Tibial nerve (tissue), 4 donors: ENCODE results near the gene TK2. TPM values are rescaled to one million over a fixed set of nuclear protein-coding genes. Genes with fewer than 3 reads are reported as not detected.

Source experiments
- DNase-seq, 2 donors: peaks; one replicate each; pipeline ENCODE4 v3.0.0-alpha.2; 2019; ENCODE audit warnings: low spot score in 2 of 2
- H3K27ac ChIP-seq, 4 donors: fragments of 200-600 bp; sonication (generic) in 3 of 4; one replicate each; pipeline ENCODE4 v1.5.1; 2017 to 2019; ENCODE audit warnings: mild to moderate bottlenecking in 1 of 4
- H3K27me3 ChIP-seq, 2 donors: fragments of 200-600 bp; sonication (generic) in 1 of 2; one replicate each; pipeline versions ENCODE4 v1.5.1 to v1.6.0; 2017 to 2019
- H3K36me3 ChIP-seq, 3 donors: fragments of 200-600 bp; sonication (generic); one replicate each; pipeline ENCODE4 v1.5.1; 2018 to 2019
- H3K4me1 ChIP-seq, 4 donors: fragments of 200-600 bp; sonication (generic) in 3 of 4; one replicate each; pipeline ENCODE4 v1.5.1; 2017 to 2019
- H3K4me3 ChIP-seq, 4 donors: fragments of 200-600 bp; sonication (generic) in 3 of 4; one replicate each; pipeline ENCODE4 v1.5.1; 2017 to 2019; ENCODE audit warnings: mild to moderate bottlenecking in 1 of 4, moderate library complexity in 1 of 4
- H3K9me3 ChIP-seq, 4 donors: fragments of 200-600 bp; sonication (generic) in 3 of 4; one replicate each; pipeline ENCODE4 v1.5.1; 2017 to 2019
- CTCF ChIP-seq, 5 experiments: fragments of 200-600 bp in 3 of 5; fragments of 450-650 bp in 2 of 5; sonication (generic) in 3 of 5; IDR thresholded peaks; one replicate each; pipeline ENCODE4 v1.5.1; 2016 to 2019; ENCODE audit warnings: antibody characterized with exemption in 5 of 5, mild to moderate bottlenecking in 3 of 5, moderate library complexity in 2 of 5
- EP300 ChIP-seq, 2 donors: sonication (generic); formaldehyde crosslinking; IDR thresholded peaks; one replicate each; pipeline ENCODE4 v1.6.1; 2017; ENCODE audit warnings: antibody characterized with exemption in 2 of 2, mild to moderate bottlenecking in 1 of 2
- POLR2A ChIP-seq, 2 donors: fragments of 450-650 bp; IDR thresholded peaks; one replicate each; pipeline ENCODE4 v1.6.1; 2017; ENCODE audit warnings: antibody characterized with exemption in 2 of 2, mild to moderate bottlenecking in 2 of 2, moderate library complexity in 2 of 2
- WGBS, 2 donors: methylation state at CpG; one replicate each; pipeline ENCODE4 v1.1.5; 2018; 5-methylcytosine and 5-hydroxymethylcytosine counted together
- total RNA-seq, 4 donors: library from RNA; depleted of rRNA; stranded (reverse); fragments of >200 nt; gene quantifications; one replicate each; pipeline ENCODE4 v1.1.0, GENCODE V29; 2016

TK2 gene
- total RNA-seq, 4 donors from 2014 or later: 42.3 to 81.8 (median 64.7) TPM

- Histone ChIP-seq H3K4me1 (peaks cover 0 to 27% (median 15%) of the 10 kb centered on the region in 4 donors), H3K9me3 (no peaks in the 10 kb centered on the region), H3K36me3 (peaks cover 0 to 4% (median 0%) of the 10 kb centered on the region in 3 donors), H3K27me3 (no peaks in the 10 kb centered on the region), H3K27ac (no peak overlapping the region), H3K4me3 (no peak overlapping the region)
- 84 to 88% methylated on average over 15 of the region's 15 CpGs for WGBS, 2 donors
- DNase-seq: no peak
- TF ChIP-seq EP300 (IDR thresholded peaks at IDR 0.05) (no peak), POLR2A (IDR thresholded peaks at IDR 0.05) (no peak), CTCF (IDR thresholded peaks at IDR 0.05) (no peak)
Measured at GRCh38 chr16:66484453-66485213, 65.3 kb downstream of the TK2 start.

GRCh38 chr16:66483689-66484452 lies 66.1 kb downstream of the TK2 start:
- peak; percentile 58 to 75 for DNase-seq
- Histone ChIP-seq H3K4me1 (peaks cover 0 to 31% (median 16%) of the 10 kb centered on the region in 4 donors), H3K9me3 (no peaks in the 10 kb centered on the region), H3K4me3 (no peak overlapping the region), H3K27me3 (no peaks in the 10 kb centered on the region), H3K36me3 (peaks cover 0 to 4% (median 0%) of the 10 kb centered on the region in 3 donors), H3K27ac (no peak overlapping the region)
- 41 to 44% methylated on average over 14 of the region's 14 CpGs for WGBS, 2 donors
- no peak for TF ChIP-seq EP300 (IDR thresholded peaks at IDR 0.05)
- TF ChIP-seq CTCF (IDR thresholded peaks at IDR 0.05): peak; percentile 89 to 94 (median 92)

GRCh38 chr16:66481943-66482390 lies 68.0 kb downstream of the TK2 start:
- H3K4me1 ChIP-seq: peaks cover 0 to 28% (median 12%) of the 10 kb centered on the region in 4 donors
- no peaks in the 10 kb centered on the region for H3K36me3 ChIP-seq
- TF ChIP-seq EP300 (IDR thresholded peaks at IDR 0.05) (no peak), CTCF (IDR thresholded peaks at IDR 0.05) (no peak), POLR2A (IDR thresholded peaks at IDR 0.05) (no peak)
- no peak overlapping the region for H3K4me3 ChIP-seq
- DNase-seq: no peak
- peaks cover 0 to 5% of the 10 kb centered on the region in 2 donors for H3K27me3 ChIP-seq
- H3K9me3 ChIP-seq: no peaks in the 10 kb centered on the region
- WGBS, 2 donors: 71 to 72% methylated on average over 7 of the region's 7 CpGs
- no peak overlapping the region for H3K27ac ChIP-seq

- no peaks in the 10 kb centered on the region for H3K9me3 ChIP-seq
- H3K27me3 ChIP-seq: peaks cover 0 to 11% of the 10 kb centered on the region in 2 donors
- WGBS, 2 donors: 80 to 85% methylated on average over 20 to 21 of the region's 25 CpGs
- peak overlapping the region in 1 of 4 donors; percentile 1 for H3K4me3 ChIP-seq
- DNase-seq: no peak
- TF ChIP-seq POLR2A (IDR thresholded peaks at IDR 0.05) (no peak), EP300 (IDR thresholded peaks at IDR 0.05) (no peak), CTCF (IDR thresholded peaks at IDR 0.05) (no peak)
- H3K4me1 ChIP-seq: peaks cover 0 to 21% (median 6%) of the 10 kb centered on the region in 4 donors
- H3K36me3 ChIP-seq: no peaks in the 10 kb centered on the region
- no peak overlapping the region for H3K27ac ChIP-seq
Measured at GRCh38 chr16:66481081-66481942, 68.6 kb downstream of the TK2 start.
